ENCODE measurements around the gene SRPRA.
"Not testable (repeated sequence)": the region's sequence is repeated elsewhere in the genome, so short reads cannot be mapped to it uniquely, and the experiment has no call there.

The SRPRA gene

GRCh38 chr11:126257764-126258163 is 10.9 kb downstream of the SRPRA start:
- no peak for TF ChIP-seq CTCF (IDR thresholded peaks at IDR 0.05)
- no peak overlapping the region for H3K4me3 ChIP-seq
- no peak for DNase-seq (ENCODE audit: low spot score)
- no peak overlapping the region for H3K27ac ChIP-seq

GRCh38 chr11:126257144-126257543 is 11.6 kb downstream of the SRPRA start:
- no peak overlapping the region for H3K4me3 ChIP-seq
- H3K27ac ChIP-seq = no peak overlapping the region
- TF ChIP-seq CTCF (IDR thresholded peaks at IDR 0.05) = no peak
- no peak for DNase-seq (ENCODE audit: low spot score)

GRCh38 chr11:126256216-126256615 is 12.5 kb downstream of the SRPRA start:
- no peak for DNase-seq (ENCODE audit: low spot score)
- no peak overlapping the region for H3K4me3 ChIP-seq
- no peak for TF ChIP-seq CTCF (IDR thresholded peaks at IDR 0.05)
- H3K27ac ChIP-seq = no peak overlapping the region

- H3K4me3 ChIP-seq; DNase-seq (ENCODE audit: low spot score); H3K27ac ChIP-seq: not testable (repeated sequence)
Observed at GRCh38 chr11:126255507-126255906, 13.2 kb downstream of the SRPRA start.

GRCh38 chr11:126254819-126255218 is 13.9 kb downstream of the SRPRA start:
- DNase-seq (ENCODE audit: low spot score) = no peak
- H3K27ac ChIP-seq = no peak overlapping the region
- no peak for TF ChIP-seq CTCF (IDR thresholded peaks at IDR 0.05)
- H3K4me3 ChIP-seq = no peak overlapping the region

- TF ChIP-seq CTCF (IDR thresholded peaks at IDR 0.05) = no peak
- Histone ChIP-seq H3K4me3 (no peak overlapping the region), H3K27ac (no peak overlapping the region)
- DNase-seq (ENCODE audit: low spot score) = no peak
Observed at GRCh38 chr11:126253265-126253664, 15.4 kb downstream of the SRPRA start.

GRCh38 chr11:126246636-126247035 is 22.1 kb downstream of the SRPRA start:
- H3K27ac ChIP-seq = no peak overlapping the region
- no peak for DNase-seq (ENCODE audit: low spot score)
- no peak overlapping the region for H3K4me3 ChIP-seq
- TF ChIP-seq CTCF (IDR thresholded peaks at IDR 0.05) = no peak

- Histone ChIP-seq H3K4me3 (no peak overlapping the region), H3K27ac (no peak overlapping the region)
- no peak for DNase-seq (ENCODE audit: low spot score)
- no peak for TF ChIP-seq CTCF (IDR thresholded peaks at IDR 0.05)
Observed at GRCh38 chr11:126233391-126233790, 35.3 kb downstream of the SRPRA start.

Data from coronary artery (tissue), 2 donors.